Measurements from ENCODE around the gene BBS4.

- TF ChIP-seq CTCF (conservative IDR thresholded peaks at IDR 0.05 in 1 of 2, IDR thresholded peaks at IDR 0.05 in 1 of 2; ENCODE audit: extremely low read depth in 1 of 2, insufficient read depth in 1 of 2, low read depth in 1 of 2, low read length in 2 of 2) (no peak), EZH2 (IDR thresholded peaks at IDR 0.05; ENCODE audit: borderline replicate concordance, low read length) (no peak)
Observed at GRCh38 chr15:72737723-72738122, 51.7 kb downstream of the BBS4 start.

Measured in mammary epithelial cell (primary cell).